GM11168 (cell line): ENCODE results near the gene SEPSECS.
"Not testable (repeated sequence)": the region's sequence is repeated elsewhere in the genome, so short reads cannot be mapped to it uniquely, and the experiment has no call there.

Source experiments
- in situ Hi-C: fragments of 300-500 bp; cut with MboI; formaldehyde crosslinking; loops from one replicate; pipeline ENCODE4 v1.12.0; 2022; ENCODE audit warnings: low sequenced_read_pairs; ENCODE audit not compliant: unreplicated experiment

Gene SEPSECS

GRCh38 chr4:25089051-25089763, 71.0 kb downstream of the SEPSECS start:
- in situ Hi-C loops, result no loop called here

- in situ Hi-C loops, result no loop called here
These were observed 71.9 kb downstream of the SEPSECS start for GRCh38 chr4:25088093-25088952.

- in situ Hi-C loops, result no loop called here
These were observed 74.6 kb downstream of the SEPSECS start for GRCh38 chr4:25085671-25086070.

- in situ Hi-C loops, result not testable (repeated sequence)
These were observed 76.8 kb downstream of the SEPSECS start for GRCh38 chr4:25083441-25083840.

- in situ Hi-C loops, result no loop called here
These were observed 78.3 kb downstream of the SEPSECS start for GRCh38 chr4:25081866-25082471.

GRCh38 chr4:25080571-25080970, 79.7 kb downstream of the SEPSECS start:
- in situ Hi-C loops, result no loop called here

GRCh38 chr4:25078523-25078922, 81.7 kb downstream of the SEPSECS start:
- in situ Hi-C loops, result no loop called here

GRCh38 chr4:25076625-25077398, 83.4 kb downstream of the SEPSECS start:
- in situ Hi-C loops, result no loop called here

- in situ Hi-C loops, result no loop called here
These were observed 84.4 kb downstream of the SEPSECS start for GRCh38 chr4:25075851-25076250.

- in situ Hi-C loops, result no loop called here
These were observed 85.1 kb downstream of the SEPSECS start for GRCh38 chr4:25075129-25075528.

GRCh38 chr4:25070545-25070944, 89.7 kb downstream of the SEPSECS start:
- in situ Hi-C loops, result no loop called here
